K562 (cell line): ENCODE data around the gene HPD. TPM values are rescaled to one million over a fixed set of nuclear protein-coding genes. Genes with fewer than 3 reads are reported as not detected.

Experiments
- CHD1 ChIP-seq: fragments of 200-600 bp; sonication (generic); IDR thresholded peaks from one replicate; pipeline ENCODE4 v1.6.1; 2012; ENCODE audit warnings: mild to moderate bottlenecking, moderate library complexity, low read length, inconsistent platforms
- CHD4 ChIP-seq: fragments of 200-600 bp; sonication (generic); IDR thresholded peaks from 3 replicates; pipeline ENCODE4 v1.6.1; 2012; ENCODE audit warnings: low read depth, mild to moderate bottlenecking, mixed read lengths, low read length, inconsistent platforms; ENCODE audit not compliant: insufficient read depth, insufficient replicate concordance, poor library complexity, severe bottlenecking
- CREM ChIP-seq: IDR thresholded peaks from 2 replicates; pipeline ENCODE4 v1.6.1; 2014; ENCODE audit warnings: antibody characterized with exemption, low read depth
- ELF4 ChIP-seq: fragments of 450-650 bp; formaldehyde crosslinking; IDR thresholded peaks from 2 replicates; pipeline ENCODE4 v1.4.0; 2022; ENCODE audit warnings: missing genetic modification characterization
- ETV1 ChIP-seq: fragments of 450-650 bp; conservative IDR thresholded peaks from 2 replicates; pipeline ENCODE4 v1.6.1; 2016; ENCODE audit warnings: missing genetic modification characterization, control low read depth, low read depth, missing compliant biosample characterization
- HDAC1 ChIP-seq, 2 experiments: fragments of 450-650 bp; IDR thresholded peaks; 2 replicates each; pipeline ENCODE4 v1.6.1; 2016 to 2017; ENCODE audit warnings: inconsistent platforms in 1 of 2, mild to moderate bottlenecking in 1 of 2, moderate library complexity in 1 of 2
- HSF4 ChIP-seq: fragments of 250-450 bp; sonication (Bioruptor Pico); IDR thresholded peaks from 2 replicates; pipeline ENCODE4 v2.1.2; 2022; ENCODE audit warnings: mild to moderate bottlenecking, moderate library complexity, borderline replicate concordance
- KDM5B ChIP-seq: fragments of 200-600 bp; sonication (generic); IDR thresholded peaks from 2 replicates; pipeline ENCODE4 v1.6.1; 2012; ENCODE audit warnings: low read depth, mild to moderate bottlenecking, moderate library complexity, low read length, control low read depth, inconsistent platforms; ENCODE audit not compliant: insufficient replicate concordance
- PTTG1 ChIP-seq: fragments of 450-650 bp; IDR thresholded peaks from 2 replicates; pipeline ENCODE4 v1.6.1; 2016; ENCODE audit warnings: low read depth, mild to moderate bottlenecking, missing genetic modification characterization, missing compliant biosample characterization
- RAD51 ChIP-seq: fragments of 450-650 bp; IDR thresholded peaks from 2 replicates; pipeline ENCODE4 v1.7.1; 2016; ENCODE audit warnings: low read depth, mild to moderate bottlenecking, borderline replicate concordance
- RBM22 ChIP-seq: fragments of 200-400 bp; formaldehyde crosslinking; IDR thresholded peaks from 2 replicates; pipeline ENCODE4 v1.6.1; 2018; ENCODE audit warnings: low read length, low read depth; ENCODE audit not compliant: poor library complexity, severe bottlenecking
- SIRT6 ChIP-seq: IDR thresholded peaks from one replicate; pipeline ENCODE4 v1.6.1; 2012; ENCODE audit warnings: low read depth, mild to moderate bottlenecking, control low read depth, inconsistent platforms, low read length, moderate library complexity
- SMARCA4 ChIP-seq: fragments of 450-650 bp; IDR thresholded peaks from 2 replicates; pipeline ENCODE4 v1.6.1; 2016
- TRIM28 ChIP-seq: fragments of 450-650 bp; IDR thresholded peaks from 2 replicates; pipeline ENCODE4 v1.6.1; 2017
- ZNF146 ChIP-seq: IDR thresholded peaks from one replicate; pipeline ENCODE4 v1.6.1; 2018; ENCODE audit warnings: missing compliant biosample characterization; ENCODE audit not compliant: unreplicated experiment
- ZNF212 ChIP-seq: fragments of 450-650 bp; formaldehyde crosslinking; IDR thresholded peaks from 2 replicates; pipeline ENCODE4 v1.4.0; 2020; ENCODE audit warnings: mild to moderate bottlenecking
- polyA plus RNA-seq, 8 experiments: library from polyadenylated mRNA; depleted of rRNA in 4 of 8; stranded (reverse) in 5 of 8; unstranded in 3 of 8; fragments of >200 nt; fragmentation: Nextera tagmentation in 2 of 8; fragmentation: Illumina TruSeq in 1 of 8; extraction: Ambion mirVana in 2 of 8; extraction: Trizol in 1 of 8; gene quantifications; 2 replicates each; pipeline versions ENCODE4 v1.2.1 to v1.2.3, GENCODE V29; 2011 to 2014; ENCODE audit warnings: inconsistent platforms in 1 of 8, missing spikeins in 1 of 8
- total RNA-seq, 7 experiments: library from RNA; depleted of rRNA in 6 of 7; stranded (reverse); fragments of >200 nt in 6 of 7; fragmentation: Illumina TruSeq in 2 of 7; extraction: Trizol in 2 of 7; gene quantifications; 2 replicates each; pipeline versions ENCODE4 v1.2.1 to v1.2.3, GENCODE V29; 2011 to 2021; ENCODE audit warnings: low replicate concordance in 1 of 7
- TF ChIP-seq, protein P1 (sequence below): fragments of 250-450 bp; sonication (Bioruptor Pico); IDR thresholded peaks from 2 replicates; pipeline ENCODE4 v1.9.0; 2021; ENCODE audit warnings: mild to moderate bottlenecking, inconsistent platforms
- TF ChIP-seq, protein P2 (sequence below): sonication (generic); formaldehyde crosslinking; IDR thresholded peaks from 2 replicates; pipeline ENCODE4 v1.8.1; 2023; ENCODE audit warnings: mild to moderate bottlenecking, missing genetic modification reagents
- TF ChIP-seq, protein P3 (sequence below): fragments of 450-650 bp; formaldehyde crosslinking; IDR thresholded peaks from 2 replicates; pipeline ENCODE4 v1.4.0; 2020; ENCODE audit warnings: mild to moderate bottlenecking, mixed read lengths
- TF ChIP-seq, protein P4 (sequence below): sonication (generic); formaldehyde crosslinking; IDR thresholded peaks from 2 replicates; pipeline ENCODE4 v1.9.0; 2022; ENCODE audit warnings: mild to moderate bottlenecking, missing genetic modification reagents
- TF ChIP-seq, protein P5 (sequence below): fragments of 450-650 bp; IDR thresholded peaks from 2 replicates; pipeline ENCODE4 v1.6.1; 2016; ENCODE audit warnings: low read depth, mild to moderate bottlenecking, moderate library complexity

HPD gene
- total and polyA plus RNA-seq, 9 of the 15 experiments (the other 6 are each of a cell fraction or from before 2014, with no cell fraction given): 0.06 to 0.29 (median 0.07) TPM; not detected in 4

DNA sequence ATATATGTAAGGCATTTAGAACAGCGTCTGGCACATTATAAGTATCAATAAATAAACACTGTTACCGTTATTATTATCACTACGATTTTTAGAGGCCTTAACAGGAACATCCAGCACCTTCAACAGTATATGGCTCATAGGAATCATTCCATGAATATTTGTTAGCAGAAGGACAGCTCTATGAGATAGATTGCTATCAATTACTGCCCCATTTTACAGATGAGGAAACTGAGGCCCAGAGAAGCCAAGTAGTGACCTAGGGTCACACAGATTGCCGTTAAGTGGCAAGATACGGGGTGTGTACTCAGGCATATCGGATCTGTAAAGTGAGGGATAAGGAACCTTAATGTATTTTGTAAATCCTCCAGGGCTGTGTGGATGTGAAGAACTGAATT is 29.4 kb upstream of the HPD start (continued):
- TF ChIP-seq, protein P1, sequence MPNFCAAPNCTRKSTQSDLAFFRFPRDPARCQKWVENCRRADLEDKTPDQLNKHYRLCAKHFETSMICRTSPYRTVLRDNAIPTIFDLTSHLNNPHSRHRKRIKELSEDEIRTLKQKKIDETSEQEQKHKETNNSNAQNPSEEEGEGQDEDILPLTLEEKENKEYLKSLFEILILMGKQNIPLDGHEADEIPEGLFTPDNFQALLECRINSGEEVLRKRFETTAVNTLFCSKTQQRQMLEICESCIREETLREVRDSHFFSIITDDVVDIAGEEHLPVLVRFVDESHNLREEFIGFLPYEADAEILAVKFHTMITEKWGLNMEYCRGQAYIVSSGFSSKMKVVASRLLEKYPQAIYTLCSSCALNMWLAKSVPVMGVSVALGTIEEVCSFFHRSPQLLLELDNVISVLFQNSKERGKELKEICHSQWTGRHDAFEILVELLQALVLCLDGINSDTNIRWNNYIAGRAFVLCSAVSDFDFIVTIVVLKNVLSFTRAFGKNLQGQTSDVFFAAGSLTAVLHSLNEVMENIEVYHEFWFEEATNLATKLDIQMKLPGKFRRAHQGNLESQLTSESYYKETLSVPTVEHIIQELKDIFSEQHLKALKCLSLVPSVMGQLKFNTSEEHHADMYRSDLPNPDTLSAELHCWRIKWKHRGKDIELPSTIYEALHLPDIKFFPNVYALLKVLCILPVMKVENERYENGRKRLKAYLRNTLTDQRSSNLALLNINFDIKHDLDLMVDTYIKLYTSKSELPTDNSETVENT (CRISPR knock-in tag): no peak
- TF ChIP-seq CREM: no peak
- TF ChIP-seq HSF4 (CRISPR knock-in tag): 0 out of 2 replicates have a peak, but pooled peaks have one; percentile 40
- 0 out of 2 replicates have a peak, but pooled peaks have one; percentile 40 for TF ChIP-seq TRIM28
- TF ChIP-seq RAD51: no peak
- no peak for TF ChIP-seq CHD1
- no peak for TF ChIP-seq KDM5B
- TF ChIP-seq ZNF146: no peak
- peak in 1 of 2 experiments; percentile 96; a peak in 3 of 4 replicates for TF ChIP-seq HDAC1 (IDR thresholded peaks at IDR 0.05)
- TF ChIP-seq, protein P2, sequence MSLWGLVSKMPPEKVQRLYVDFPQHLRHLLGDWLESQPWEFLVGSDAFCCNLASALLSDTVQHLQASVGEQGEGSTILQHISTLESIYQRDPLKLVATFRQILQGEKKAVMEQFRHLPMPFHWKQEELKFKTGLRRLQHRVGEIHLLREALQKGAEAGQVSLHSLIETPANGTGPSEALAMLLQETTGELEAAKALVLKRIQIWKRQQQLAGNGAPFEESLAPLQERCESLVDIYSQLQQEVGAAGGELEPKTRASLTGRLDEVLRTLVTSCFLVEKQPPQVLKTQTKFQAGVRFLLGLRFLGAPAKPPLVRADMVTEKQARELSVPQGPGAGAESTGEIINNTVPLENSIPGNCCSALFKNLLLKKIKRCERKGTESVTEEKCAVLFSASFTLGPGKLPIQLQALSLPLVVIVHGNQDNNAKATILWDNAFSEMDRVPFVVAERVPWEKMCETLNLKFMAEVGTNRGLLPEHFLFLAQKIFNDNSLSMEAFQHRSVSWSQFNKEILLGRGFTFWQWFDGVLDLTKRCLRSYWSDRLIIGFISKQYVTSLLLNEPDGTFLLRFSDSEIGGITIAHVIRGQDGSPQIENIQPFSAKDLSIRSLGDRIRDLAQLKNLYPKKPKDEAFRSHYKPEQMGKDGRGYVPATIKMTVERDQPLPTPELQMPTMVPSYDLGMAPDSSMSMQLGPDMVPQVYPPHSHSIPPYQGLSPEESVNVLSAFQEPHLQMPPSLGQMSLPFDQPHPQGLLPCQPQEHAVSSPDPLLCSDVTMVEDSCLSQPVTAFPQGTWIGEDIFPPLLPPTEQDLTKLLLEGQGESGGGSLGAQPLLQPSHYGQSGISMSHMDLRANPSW (CRISPR knock-in tag): 0 out of 2 replicates have a peak, but pooled peaks have one; percentile 18
- TF ChIP-seq PTTG1 (tag): peak; percentile 76
- no peak for TF ChIP-seq ZNF212 (CRISPR knock-in tag)
- TF ChIP-seq SIRT6: no peak
- TF ChIP-seq RBM22: no peak
- TF ChIP-seq, protein P3, sequence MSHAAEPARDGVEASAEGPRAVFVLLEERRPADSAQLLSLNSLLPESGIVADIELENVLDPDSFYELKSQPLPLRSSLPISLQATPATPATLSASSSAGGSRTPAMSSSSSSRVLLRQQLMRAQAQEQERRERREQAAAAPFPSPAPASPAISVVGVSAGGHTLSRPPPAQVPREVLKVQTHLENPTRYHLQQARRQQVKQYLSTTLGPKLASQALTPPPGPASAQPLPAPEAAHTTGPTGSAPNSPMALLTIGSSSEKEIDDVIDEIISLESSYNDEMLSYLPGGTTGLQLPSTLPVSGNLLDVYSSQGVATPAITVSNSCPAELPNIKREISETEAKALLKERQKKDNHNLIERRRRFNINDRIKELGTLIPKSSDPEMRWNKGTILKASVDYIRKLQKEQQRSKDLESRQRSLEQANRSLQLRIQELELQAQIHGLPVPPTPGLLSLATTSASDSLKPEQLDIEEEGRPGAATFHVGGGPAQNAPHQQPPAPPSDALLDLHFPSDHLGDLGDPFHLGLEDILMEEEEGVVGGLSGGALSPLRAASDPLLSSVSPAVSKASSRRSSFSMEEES: no peak
- no peak for TF ChIP-seq ELF4 (CRISPR knock-in tag)
- TF ChIP-seq ETV1 (tag): no peak
- peak; percentile 100 for TF ChIP-seq CHD4
- TF ChIP-seq, protein P4, sequence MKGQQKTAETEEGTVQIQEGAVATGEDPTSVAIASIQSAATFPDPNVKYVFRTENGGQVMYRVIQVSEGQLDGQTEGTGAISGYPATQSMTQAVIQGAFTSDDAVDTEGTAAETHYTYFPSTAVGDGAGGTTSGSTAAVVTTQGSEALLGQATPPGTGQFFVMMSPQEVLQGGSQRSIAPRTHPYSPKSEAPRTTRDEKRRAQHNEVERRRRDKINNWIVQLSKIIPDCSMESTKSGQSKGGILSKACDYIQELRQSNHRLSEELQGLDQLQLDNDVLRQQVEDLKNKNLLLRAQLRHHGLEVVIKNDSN: no peak
- TF ChIP-seq SMARCA4: peak; percentile 63
- TF ChIP-seq, protein P5, sequence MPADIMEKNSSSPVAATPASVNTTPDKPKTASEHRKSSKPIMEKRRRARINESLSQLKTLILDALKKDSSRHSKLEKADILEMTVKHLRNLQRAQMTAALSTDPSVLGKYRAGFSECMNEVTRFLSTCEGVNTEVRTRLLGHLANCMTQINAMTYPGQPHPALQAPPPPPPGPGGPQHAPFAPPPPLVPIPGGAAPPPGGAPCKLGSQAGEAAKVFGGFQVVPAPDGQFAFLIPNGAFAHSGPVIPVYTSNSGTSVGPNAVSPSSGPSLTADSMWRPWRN: peak; percentile 63; the same call in 1 of the 2 replicates
